Myocyte (in vitro differentiated cells): ENCODE data around the gene SEMA4A. TPM values are rescaled to one million over a fixed set of nuclear protein-coding genes. Genes with fewer than 3 reads are reported as not detected.
A peak's percentile ranks its signal among the peaks of the same experiment; 100 is the strongest.

Experiments
- DNase-seq: peaks from one replicate; pipeline ENCODE4 v3.0.0-alpha.2; 2012; ENCODE audit warnings: low read depth
- polyA plus RNA-seq: library from polyadenylated mRNA; unstranded; fragments of >200 nt; gene quantifications from one replicate; pipeline ENCODE4 v1.2.1, GENCODE V29; 2012; ENCODE audit warnings: missing spikeins
- total RNA-seq: library from RNA; depleted of rRNA; stranded (reverse); fragments of >200 nt; gene quantifications from 2 replicates; pipeline ENCODE4 v1.2.3, GENCODE V29; 2014

The SEMA4A gene
- 1.0 and 1.6 TPM in 2 replicates for total RNA-seq
- polyA plus RNA-seq: 1.1 TPM

DNA sequence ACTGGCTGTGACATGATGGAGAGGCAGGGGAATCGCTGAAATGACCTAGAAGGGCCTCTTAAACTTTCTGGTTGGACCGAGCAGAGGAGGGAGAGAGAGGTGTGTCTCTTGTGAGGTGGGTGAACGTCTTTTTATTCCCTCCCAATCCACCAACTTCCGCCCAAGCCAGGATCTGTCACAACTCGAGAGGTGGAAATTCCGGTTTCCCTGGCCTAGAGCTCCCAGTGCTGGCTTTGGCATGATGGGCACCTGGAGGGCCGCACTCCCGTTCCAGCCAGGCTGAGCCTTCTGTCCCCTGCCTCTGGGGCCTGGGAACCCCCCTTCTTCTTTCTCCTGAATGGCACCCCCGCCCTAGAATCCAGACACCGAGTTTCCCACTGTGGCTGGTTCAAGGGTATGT, at the start of gene SEMA4A:
SEMA4A (plus strand) TSS at position 224 of the 400 bp plus-strand sequence. CDS start 994 bp downstream, outside the sequence.
- DNase-seq: no peak

DNA sequence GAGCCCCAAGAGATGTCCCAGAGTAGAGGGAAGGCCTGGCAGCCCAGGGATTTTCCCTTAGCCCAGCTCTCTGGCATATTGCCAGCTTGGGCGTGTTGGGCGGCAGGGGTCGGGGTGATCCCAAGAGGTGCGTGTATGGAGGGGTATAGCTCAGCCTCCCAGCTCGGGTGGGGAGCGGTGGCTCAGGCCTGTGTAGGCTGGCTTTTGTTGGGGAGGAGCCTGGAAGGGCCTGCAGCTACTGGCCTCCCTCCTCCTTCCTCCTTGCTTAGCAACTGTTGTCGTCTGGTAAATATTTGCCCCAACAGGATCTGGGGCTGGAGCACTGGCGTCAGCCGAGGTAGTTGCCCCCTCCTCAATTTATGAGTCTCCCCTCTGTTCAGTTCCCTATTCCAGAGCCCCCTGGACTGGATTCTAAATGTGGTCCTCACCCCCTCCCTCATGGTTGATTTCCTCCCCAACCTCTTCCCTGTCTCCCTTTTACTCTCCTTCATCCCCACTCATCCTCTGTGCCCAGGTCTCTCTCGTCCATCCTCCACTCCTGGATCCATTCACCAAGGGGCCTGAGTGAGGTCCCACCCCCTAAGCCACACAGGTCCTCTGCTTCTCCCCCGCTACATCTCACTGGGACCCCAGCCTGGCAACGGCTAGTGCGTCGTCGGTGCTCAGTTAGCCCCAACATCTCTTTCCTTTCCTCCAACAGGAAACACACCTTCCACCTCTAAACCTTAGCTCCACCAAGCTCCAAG, 49.1 kb upstream of the SEMA4A start:
- peak; percentile 77 for DNase-seq

DNA sequence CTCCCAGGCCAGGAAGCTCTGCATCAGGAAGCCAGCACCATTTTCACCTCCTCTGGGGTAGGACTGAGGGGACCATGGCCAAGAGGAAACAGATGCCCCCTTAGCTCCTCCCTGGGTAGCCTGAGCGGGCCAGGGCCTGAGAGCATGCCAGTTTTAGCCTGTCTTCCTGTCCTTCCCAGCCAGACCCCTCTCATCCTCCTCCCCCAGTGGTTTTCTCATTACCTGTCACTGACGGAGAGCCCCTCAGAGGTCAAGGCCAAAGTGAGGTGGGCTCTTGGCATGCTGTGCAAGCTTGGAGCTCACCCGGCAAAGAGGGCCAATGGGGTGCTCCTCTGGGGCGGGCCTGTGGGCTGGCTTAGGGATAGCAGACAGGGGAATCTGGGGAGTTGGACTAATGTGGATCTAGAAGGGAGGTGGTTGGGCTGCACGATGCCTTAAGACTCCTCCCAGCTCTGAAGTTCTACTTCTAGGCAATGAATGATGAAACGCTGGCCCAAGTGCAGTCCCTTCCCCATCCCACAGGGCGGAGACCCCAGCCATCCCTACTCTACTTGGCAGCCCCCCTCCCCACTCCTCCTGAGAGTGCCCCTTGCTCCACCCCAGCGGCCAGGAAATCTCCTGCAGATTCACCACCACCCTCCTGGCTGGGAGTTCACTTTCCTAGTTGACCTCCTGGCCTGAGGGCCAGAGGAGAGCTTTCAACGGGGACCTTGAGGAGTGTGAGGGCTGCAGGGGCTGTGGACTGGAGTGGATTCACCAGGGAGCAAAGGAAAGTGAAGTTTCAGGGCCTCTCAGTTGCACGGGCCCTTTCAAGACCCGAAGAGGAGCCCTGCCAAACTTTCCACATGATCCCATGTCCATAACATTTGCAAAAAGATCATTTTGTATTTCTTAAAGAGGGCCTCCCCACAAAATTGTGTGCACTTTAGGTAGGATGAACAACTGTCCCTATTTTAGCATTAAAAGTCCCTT, 48.2 kb upstream of the SEMA4A start:
- no peak for DNase-seq

DNA sequence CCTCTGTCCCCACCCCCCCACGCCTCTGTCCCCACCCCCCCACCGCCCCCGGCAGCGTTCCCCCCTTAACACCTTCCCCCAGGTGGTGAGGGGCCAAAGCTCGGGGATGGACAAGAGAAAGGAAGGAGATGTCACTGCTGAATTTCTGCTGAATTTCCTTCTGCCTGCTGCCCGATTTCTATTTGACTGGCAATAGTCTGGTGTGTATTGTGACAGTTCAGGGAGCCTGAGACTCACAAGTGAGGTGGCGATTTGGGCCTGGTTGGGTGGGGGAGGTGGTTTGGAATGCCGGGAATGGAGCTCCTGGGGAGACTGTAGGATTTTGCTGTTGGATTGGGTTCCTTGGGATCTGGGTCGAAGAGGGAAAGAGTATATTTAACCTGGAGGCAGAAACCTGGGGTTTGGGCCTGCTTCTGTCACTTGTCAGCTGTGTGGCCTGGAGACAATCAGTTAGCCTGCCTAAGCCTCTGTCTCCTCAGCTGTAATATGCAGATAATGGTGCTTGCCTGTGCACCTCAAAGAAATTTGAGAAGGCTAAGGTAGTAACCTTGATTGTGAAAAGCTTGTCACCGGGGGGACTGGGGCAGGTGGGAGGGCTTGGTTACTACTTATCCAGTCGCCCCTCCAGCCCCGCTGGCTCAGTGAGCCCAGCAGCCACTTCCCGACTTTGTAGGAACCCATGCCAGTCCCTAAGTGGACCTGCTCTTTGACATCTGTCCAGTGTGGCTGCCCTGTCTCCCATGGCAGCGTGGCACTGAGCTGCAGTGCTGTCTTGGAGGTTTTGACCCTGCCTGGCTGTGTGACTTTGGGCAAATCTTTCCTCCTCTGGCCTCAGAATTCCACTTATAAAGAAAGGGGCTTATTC, 46.5 kb upstream of the SEMA4A start:
- DNase-seq: peak; percentile 47

DNA sequence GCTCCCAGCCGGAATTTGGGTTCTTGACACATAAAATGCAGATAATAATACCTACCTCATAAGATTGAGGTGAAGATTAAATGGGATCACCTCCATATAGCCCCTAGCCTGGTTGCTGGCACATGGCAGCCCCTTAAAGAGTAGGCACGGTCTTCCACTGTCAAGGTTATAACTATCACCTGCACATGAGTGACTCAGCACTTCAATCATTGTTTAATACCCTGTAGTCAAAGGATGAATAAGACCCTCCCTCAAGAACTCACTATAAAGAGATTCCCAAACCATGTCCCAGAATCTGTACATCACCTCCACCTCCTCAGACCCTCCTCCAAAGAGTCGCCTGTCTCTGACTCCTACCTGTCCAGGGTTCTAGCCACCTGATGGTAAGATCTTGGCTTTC, 45.3 kb upstream of the SEMA4A start:
- DNase-seq: no peak

DNA sequence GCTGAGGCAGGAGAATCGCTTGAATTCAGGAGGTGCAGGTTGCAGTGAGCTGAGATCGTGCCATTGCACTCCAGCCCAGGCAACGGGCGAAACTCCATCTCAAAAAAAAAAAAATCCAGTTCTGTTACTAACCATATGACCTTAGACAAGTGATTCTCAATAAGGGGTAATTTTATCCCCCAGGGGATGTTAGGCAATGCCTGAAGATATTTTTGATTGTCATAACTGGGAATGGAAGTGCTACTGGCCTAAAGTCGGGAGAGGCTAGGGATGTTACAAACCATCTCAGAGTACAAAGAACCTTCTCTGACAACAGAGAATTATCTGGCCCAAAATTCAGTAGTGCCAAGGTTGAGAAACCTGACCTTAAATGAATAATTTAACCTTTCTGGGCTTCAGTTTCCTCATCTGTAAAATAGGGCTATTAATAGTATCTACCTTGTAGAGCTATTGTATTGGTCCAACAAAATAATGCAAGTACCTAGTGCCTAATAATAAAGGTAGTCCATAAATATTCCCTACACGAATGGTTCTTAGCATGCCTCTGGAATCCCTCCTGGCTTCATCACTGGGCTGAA, 44.6 kb upstream of the SEMA4A start:
- DNase-seq: no peak

DNA sequence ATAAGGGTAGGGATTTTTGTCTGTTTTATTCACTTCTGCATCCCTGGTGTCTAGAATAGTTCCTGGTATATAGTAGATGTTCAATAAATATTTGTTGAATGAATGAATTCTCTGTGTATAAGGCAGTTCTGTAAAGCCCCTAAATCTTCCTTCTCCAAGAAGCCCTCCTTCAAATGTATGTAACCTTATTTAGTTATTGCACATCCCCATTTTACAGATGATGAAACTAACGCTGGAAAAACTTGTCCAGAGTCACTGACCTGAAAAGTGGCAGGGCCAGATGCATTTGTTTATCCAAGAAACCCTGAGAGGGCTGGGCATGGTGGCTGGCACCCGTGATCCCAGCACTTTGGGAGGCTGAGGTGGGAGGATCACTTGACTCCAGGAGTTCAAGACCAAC, 43.1 kb upstream of the SEMA4A start:
- DNase-seq: no peak

DNA sequence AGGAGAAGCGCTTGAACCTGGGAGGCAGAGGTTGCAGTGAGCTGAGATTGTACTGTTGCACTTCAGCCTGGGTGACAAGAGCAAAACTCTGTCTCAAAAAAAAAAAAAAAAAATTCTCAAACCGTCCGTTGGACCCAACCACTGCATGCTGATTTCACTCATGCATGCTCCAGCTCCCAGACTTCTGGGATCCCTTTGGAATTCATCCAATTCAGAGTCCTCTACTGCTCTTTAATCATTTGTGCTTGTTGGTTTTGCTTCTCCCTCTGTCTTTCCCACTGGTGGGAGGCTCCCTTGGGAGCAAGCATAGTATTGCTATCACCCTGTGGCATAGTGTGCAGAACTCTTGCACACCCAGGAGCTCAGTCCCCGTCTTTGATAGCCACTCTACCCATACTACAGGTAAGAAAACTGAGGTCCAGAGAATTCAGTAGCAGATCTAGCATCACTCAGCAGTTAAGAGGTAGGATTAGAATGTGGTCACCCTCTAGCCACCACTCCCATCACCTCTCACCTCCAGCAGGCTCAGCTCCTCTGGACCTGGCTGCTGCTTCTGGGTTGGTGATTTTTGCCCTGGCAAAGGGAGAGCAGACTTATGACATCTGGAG, 41.9 kb upstream of the SEMA4A start:
- DNase-seq: no peak

DNA sequence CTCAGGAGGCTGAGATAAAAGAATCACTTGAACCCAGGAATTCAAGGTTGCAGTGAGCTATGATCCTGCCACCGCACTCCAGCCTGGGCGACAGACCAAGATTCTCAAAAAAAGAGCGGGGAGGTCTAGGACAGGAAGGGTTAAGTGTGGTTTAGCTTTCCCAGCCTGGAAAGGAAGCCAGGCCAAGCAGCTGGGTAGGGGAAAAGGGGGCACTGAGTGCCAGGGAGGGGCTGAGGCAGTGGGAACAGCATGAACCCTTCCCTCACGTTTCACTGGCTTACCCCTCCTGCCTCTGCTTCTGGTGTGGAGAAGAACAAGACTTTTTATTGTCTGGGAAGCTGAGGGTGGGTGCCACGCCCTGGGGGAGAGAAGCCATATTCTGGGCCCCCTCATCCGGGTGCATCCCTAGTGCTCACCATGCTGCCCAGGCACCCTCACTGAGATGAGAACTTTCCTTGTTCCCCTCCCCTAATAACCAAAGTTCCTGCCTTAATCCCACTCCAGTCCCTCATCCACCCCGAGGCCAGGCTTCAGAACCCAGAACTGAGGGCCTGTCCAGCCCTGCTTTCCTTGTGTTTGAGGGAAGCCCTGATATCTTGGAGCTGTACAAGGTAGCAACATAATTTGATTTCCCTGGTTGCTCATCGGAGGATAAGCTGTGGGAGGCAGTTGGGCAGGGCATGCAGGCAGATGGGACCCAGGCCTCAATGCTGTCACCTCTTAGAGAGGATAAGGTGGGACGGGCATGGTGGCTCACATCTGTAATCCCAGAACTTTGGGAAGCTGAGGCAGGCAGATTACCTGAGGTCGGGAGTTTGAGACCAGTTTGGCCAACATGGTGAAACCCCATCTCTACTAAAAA, 40.9 kb upstream of the SEMA4A start:
- no peak for DNase-seq

DNA sequence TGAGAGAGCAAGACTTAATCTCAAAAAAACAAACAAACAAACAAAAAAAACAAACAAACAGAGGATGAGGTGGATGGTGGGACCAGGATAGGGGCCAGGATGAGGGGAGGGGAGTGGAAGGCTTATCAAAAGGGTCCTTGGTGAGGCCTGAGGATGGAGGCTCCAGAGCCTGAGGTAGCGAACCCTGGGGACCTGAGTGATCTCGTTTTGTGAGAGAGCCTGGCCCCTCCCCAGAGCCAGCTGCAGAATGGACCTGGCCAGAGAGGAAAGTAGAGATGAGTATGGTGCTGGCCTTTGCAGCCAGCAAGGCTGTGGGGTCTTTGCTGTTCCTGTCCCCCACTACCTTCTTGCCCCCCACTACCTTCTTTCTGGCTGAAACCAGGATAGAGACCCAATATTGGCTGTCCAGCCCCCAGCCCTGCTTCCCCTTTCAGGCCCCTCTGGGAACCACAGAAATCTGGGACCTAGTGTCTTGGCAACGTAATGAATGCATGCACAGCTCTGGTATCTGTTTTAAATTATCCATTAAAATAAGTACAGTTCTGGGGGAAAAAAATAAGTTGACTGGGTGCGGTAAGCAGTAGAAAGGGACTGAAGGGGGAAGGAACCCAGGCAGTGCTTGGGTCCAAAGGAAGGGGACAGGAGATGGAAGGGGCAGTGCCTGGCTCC, 40.0 kb upstream of the SEMA4A start:
- DNase-seq: no peak

DNA sequence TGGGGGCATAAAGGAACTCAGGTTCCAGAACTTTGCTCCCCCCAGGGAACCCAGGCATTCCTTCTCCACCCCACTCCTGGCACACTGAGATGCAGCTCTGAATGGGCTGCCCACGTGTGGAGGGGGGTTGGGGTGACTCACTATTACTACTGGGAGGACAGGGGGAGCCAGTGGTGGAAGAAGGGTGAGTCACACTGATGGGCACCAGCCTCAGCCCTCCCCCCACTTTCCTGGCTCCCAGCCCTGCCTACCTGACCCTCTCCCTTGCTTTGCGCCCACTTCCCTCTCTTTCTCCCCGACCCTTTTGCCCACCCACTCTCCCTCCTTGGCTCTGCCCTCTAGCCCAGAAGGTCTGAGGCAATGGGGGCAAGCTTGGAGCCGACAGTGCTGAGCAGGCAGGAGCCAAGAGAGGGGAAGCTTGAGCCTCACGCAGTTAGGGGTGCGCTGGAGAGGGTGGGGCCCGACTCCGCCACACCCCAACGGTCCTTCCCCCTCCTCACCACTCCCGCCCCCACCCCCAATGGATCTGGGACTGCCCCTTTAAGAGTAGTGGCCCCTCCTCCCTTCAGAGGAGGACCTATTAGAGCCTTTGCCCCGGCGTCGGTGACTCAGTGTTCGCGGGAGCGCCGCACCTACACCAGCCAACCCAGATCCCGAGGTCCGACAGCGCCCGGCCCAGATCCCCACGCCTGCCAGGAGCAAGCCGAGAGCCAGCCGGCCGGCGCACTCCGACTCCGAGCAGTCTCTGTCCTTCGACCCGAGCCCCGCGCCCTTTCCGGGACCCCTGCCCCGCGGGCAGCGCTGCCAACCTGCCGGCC, 39.1 kb upstream of the SEMA4A start, which contains the start of gene LMNA:
LMNA (plus strand) TSS at position 611 of the 818 bp plus-strand sequence. CDS start 208 bp downstream, outside the sequence.
- DNase-seq: peak; percentile 96

DNA sequence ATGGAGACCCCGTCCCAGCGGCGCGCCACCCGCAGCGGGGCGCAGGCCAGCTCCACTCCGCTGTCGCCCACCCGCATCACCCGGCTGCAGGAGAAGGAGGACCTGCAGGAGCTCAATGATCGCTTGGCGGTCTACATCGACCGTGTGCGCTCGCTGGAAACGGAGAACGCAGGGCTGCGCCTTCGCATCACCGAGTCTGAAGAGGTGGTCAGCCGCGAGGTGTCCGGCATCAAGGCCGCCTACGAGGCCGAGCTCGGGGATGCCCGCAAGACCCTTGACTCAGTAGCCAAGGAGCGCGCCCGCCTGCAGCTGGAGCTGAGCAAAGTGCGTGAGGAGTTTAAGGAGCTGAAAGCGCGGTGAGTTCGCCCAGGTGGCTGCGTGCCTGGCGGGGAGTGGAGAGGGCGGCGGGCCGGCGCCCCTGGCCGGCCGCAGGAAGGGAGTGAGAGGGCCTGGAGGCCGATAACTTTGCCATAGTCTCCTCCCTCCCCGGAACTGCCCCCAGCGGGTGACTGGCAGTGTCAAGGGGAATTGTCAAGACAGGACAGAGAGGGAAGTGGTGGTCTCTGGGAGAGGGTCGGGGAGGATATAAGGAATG, 38.4 kb upstream of the SEMA4A start:
- no peak for DNase-seq

DNA sequence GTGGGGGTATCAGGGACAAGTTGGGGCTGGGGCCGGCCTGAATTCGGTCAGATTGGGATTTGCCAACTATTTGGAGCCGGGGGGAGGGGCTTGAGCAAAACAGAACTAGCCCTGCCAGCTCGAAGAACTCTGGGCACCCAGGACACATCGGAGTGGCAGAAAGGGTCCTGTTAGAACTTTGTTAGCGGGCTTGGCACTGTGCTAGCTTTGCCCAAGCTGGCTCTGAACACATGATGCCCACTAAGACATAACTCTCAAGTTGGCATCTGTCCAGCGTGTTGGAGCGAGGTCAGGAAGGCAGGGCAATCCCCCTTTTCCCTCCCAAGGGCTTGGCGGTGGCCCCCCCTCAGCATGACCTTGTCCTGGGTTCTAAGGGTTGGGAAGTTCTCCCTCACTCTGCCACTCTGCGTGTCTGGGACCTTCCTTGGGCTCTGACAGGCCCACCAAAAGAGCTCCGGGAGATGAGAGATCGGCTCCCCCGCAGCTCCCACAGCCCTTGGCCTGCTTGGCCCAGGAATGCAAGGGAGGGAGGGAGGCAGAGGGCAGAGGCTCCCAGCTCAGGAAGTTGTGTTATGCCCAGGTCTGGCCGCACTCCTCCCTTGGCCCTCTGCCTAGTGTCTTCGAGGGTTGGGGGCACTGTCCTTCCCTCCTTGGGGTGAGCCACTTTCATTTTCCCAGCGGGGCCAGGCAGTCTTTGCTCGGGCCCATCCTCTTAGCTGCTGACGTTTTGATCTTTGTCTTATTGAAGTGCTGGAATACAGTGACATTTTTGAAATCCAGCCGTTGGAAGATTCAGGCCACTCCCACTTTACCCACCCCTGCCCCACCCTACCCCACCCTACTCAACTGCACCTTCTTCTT, 37.6 kb upstream of the SEMA4A start:
- peak; percentile 88 for DNase-seq

DNA sequence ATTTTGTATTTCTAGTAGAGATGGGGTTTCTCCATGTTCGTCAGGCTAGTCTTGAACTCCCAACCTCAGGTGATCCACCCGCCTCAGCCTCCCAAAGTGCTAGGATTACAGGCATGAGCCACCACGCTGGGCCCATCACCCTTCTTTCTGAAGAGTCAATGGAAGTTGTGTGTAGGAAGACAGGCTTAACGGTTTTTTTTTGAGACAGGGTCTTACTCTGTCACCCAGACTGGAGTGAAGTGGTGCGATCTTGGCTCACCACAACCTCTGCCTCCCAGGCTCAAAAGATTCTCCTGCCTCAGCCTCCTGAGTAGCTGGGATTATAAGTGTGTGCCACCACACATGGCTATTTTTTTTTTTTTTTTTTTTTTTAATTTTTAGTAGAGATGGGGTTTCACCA, 36.7 kb upstream of the SEMA4A start:
- DNase-seq: peak; percentile 35

DNA sequence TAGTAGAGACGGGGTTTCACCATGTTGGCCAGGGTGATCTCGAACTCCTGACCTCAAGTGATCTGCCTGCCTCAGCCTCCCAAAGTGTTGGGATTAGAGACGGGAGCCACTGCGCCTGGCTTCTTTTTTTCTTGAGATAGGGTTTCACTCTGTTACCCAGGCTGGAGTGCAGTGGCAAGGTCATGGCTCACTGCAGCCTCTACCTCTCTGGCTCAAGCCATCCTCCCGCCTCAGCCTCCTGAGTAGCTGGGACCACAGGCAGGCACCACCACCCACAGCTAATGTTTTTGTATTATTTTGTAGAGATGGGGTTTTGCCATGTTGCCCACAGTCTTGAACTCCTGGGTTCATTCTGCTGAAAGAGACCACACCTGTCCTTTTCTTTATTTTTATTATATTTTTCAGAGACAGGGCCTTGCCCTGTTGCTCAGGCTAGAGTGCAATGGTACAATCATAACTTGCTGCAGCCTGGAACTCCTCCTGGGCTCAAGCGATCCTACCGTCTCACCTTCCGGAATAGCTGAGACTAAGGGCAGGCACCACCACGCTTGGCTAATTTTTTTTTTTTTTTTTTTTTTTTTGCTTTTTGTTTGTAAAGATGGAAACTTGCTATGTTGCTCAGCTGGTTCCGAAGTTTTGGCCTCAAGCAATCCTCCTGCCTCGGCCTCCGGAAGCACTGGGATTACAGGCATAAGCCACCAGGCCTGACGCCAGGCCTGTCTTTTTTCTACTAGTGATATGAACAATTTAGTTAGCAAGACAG, 35.8 kb upstream of the SEMA4A start:
- DNase-seq: peak; percentile 28
